HG03095 (cell line): ENCODE measurements around the gene MYF5.

Source experiments
- ATAC-seq: cut with Tn5 transposase; IDR thresholded peaks from one replicate; pipeline ENCODE4 v1.9.1; 2021; ENCODE audit warnings: moderate library complexity; ENCODE audit not compliant: unreplicated experiment

Gene MYF5

DNA sequence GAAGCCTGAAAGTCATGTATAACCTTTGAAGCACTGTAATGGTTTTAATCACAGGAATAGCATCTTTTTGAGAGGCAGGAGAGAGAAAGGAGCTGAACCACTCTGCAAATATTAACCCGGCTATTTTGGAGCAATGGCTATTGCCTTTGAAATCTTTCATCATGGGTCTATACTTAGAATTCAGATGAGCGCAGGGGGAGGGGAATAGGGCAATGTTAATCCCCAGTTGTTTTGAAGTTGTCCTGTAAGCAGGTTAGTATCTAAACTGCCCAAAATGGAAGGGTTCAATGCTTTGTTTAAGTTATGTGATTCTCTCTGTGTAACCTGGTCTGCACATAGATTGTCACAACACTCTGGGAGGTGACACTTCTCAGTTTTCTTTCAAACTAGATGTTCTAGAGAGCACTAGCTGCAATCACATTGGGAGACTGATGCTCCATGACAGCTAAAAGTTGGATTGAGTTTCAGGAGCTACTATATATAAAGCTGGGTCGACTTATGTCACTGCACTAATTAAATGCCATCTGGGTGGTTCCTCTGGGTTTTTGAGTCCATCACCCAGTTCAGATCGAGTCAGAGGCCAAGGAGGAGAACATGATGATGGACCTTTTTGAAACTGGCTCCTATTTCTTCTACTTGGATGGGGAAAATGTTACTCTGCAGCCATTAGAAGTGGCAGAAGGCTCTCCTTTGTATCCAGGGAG is 9.4 kb upstream of the MYF5 start, which contains the start of gene MYF6:
TSS of gene MYF6 (plus strand) at position 509 of the 704 bp plus-strand sequence. CDS start at position 595, 86 bp downstream.
- no peak for ATAC-seq

- ATAC-seq, result no peak
Observed at GRCh38 chr12:80707830-80708258, 8.9 kb upstream of the MYF5 start.

- ATAC-seq, result no peak
Observed at GRCh38 chr12:80708259-80708974, 8.3 kb upstream of the MYF5 start.

DNA sequence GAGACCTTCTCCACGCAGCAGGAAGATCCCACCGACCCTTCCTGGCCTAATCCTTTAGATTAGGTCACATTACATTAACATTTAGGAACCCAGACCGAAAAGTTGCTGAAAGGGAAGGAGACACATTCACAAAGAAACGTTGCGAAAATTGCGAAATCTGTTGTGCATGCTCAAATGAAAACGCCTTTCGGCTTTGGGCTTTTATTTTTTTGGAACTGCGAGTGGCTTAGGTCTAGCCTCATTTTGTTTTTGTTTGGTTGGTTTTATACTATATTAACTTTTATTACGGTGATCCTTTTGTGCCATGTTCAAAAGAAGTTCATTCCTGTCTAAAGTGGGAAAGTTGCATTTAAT is 7.8 kb upstream of the MYF5 start:
- ATAC-seq, result no peak

- ATAC-seq, result no peak
Observed at GRCh38 chr12:80709811-80710726, 6.6 kb upstream of the MYF5 start.

DNA sequence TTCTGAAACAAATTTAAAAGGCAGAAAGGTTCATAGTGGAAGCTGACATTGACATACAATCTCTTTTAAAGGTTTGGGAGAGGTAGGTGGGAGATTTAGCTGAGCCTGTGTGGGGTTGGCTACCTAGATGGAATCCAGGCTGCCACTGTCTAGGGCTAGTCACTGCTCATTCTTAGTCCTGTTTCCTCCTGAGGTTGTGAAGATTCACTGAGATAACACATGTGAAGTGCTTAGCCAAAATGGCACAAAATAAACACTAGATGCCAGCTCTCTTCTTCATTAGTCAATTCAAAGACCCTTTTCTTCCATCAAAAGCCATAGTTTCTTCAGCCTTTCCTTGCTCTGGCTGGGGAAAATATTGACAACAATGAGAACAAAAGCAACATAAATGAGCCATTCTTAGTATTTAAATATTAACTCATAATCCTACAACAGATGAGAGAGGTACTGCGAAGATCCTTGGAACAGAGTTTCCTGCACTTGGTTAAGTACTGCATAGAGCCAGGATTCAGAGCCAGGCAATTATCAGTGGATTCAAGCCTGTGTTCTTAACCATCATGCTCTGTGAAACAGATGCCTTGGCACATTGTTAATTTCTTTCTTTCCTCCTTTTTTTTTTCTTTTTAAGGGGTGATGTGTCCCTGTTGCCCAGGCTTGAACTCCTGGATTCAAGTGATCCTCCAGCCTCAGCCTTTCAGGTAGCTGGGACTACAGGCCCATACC is 5.8 kb upstream of the MYF5 start:
- no peak for ATAC-seq

DNA sequence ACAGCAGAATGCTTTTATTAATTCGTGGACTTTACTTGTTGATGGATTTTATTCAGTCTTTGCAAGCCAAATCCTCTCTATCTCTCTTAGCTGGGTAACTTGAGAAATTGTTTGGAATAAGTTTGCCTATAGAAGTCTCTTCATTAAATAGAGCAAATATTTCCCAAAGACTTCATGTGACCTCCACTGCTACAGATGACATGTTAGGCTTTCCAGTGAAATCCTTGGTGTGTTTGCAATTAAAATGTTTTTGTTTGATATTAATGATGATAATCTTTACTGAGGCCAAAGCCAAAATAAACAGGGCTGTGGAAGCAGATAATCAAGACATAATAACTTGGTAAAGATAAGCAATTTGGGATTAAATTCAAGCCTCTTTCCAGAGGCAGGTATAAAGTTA is 4.8 kb upstream of the MYF5 start:
- ATAC-seq, result no peak

- ATAC-seq, result no peak
Observed at GRCh38 chr12:80712866-80713265, 3.8 kb upstream of the MYF5 start.

DNA sequence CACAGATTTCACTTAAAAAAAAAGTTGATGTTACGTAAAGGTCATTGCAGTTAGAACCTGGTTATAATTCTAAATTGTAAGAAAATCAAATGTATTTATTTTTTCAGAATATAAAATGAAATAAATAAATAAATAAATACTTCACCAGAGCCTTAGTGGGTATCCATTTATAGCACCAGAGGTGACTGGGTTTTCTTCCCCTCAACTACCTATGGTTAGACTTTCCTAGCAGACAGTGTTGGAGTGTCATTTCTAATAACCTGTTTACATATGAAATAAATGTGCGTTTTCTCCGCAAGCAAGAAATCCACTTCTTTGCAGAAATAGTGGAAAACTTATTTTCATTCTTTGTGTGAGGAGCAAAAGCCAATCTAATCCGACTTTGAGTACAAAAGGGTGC is 3.3 kb upstream of the MYF5 start:
- no peak for ATAC-seq

GRCh38 chr12:80714055-80714454 is 2.7 kb upstream of the MYF5 start:
- ATAC-seq, result no peak

DNA sequence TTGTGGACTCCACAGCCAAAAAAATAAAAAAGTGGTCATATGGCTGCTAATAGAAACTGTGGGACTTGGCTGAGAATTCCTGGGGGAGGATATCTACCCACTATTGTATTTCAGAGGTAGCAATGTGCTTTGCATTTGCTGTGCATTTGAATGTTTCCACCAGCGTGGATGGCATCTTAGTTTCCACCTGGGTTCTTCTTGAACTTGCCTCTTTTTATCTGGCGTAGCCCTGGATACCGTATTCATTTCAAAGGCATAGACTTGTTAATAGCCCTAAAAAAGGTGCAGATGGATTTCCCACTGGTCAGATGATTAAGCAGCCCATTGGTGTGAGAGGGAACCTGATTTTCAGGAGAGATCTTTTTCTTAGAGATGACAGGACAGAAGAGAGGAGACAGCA is 1.9 kb upstream of the MYF5 start:
- no peak for ATAC-seq

GRCh38 chr12:80715713-80716249 is 931 bp upstream of the MYF5 start:
- ATAC-seq, result no peak

DNA sequence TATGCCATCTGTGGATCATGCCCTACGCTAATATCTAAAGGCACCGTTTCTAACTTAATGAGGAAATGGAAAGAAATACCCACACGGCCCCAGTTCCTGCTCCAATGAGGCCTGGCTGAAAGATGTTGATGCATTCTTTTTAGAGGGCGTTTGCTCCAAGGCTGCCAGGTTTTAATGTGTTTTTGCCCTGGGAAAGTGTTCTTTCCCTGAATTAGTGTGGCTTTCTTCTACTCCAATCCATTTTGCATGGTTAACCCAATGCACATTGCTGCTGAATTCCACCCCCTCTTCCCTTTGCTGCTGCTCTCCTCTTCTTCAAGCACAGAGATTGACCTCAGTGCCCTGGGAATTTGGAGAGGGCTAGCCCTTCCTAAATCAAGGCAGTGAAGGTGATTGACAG is 1.1 kb downstream of the MYF5 start:
- ATAC-seq, result no peak

DNA sequence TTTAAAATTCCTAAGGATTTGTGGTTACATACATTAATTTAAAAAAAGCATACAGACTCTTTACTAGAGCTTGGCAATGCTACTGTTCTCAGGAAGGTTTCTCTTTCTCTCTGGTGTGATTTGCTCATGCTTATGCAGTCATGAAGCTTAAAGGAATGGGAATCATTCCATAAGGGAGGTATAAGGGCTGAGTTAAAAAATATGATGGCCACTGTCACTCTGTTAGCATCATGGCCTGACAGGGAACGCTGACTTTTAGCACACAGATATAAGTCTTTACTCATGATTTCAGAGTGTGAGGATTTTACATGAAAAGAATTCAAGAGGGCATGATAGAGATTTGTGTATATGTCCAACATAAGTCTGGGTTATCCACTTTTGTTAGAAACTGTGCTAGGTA is 3.8 kb downstream of the MYF5 start:
- no peak for ATAC-seq

GRCh38 chr12:80721326-80721725 is 4.6 kb downstream of the MYF5 start:
- no peak for ATAC-seq

- ATAC-seq, result no peak
Observed at GRCh38 chr12:80745851-80746505, 29.3 kb downstream of the MYF5 start.

DNA sequence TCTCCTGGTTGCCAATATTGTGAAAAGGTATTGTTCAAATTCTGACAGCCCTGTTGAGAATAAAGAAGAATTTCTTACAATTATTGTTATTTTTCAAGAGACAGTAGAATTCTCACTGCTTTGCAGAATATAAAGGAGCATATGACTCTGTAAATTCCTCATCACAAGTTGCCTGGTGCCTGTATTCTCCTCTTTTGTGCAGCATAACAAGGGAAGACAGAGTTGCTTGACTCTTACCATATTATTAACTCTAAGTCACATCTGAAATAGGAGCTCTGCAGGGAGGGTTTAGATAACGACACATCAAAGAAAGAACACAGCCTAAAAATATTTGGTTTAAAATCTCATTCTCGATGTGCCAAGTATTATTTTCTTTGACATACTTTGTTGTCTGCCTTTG is 31.1 kb downstream of the MYF5 start:
- no peak for ATAC-seq

DNA sequence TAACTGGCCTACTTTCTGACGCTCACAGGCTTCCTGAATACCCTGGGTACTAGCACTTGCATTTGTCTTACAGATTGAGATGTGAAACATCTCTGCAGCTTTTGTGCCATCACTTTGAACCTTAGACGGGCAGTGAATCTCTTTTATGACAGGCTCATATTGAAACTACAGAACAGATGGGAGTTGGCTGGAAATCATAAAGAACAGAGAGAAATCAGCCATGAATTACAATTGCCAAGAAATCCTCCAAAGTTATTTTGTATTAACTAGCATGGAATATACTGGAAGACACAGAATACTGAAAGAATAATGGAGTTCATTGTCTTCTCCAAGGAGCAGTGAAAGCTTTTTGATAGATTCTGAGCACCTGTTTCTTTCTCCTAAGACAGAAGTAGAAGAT is 32.7 kb downstream of the MYF5 start:
- ATAC-seq, result no peak

GRCh38 chr12:80752464-80752863 is 35.8 kb downstream of the MYF5 start:
- no peak for ATAC-seq

DNA sequence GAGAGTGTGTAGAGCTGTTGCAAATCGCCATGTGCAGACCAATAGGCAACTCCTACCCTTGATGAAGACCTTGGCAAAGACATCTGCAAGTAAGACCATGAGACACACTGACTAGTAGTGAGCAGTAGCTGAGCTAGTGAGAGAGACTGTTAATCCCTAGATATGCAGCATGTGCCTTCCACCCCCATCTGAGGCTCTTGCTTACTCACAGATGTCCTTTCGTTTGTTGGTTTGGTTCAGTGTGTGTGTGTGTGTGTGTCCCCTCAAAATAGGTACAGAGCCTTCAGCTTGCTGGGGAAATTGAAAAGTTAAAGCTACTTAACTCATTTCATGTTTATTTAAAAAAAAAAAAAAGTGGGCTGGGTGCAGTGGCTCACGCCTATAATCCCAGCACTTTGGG is 37.6 kb downstream of the MYF5 start:
- ATAC-seq, result no peak
